Stimulated activated CD8-positive, alpha-beta memory T cell treated with anti-CD3 and anti-CD28 coated beads, Interleukin-15, amount 100 ng/mL, for 24 hours (primary cell): ENCODE data around the gene SRPK2.

Source experiments
- DNase-seq: peaks from one replicate; pipeline ENCODE4 v3.0.0-alpha.2; 2020; ENCODE audit warnings: low read depth

SRPK2 gene

DNA sequence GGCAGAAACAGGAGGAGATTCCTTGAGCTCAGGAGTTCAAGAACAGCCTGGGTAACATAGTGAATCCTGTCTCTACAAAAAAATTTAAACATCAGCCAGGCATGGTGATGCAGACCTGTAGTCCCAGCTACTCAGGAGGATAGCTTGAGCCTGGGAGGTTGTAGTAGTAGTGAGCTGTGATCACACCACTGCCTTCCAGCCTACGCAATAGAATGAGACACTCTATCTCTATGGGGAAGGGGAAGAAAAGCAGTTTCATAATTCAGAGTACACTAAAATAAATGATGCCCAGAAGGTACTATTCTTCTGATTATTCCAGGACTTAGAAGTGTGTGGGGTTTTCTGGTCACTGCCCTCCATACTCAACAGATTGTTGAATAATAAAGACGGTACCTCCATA, 197.4 kb downstream of the SRPK2 start:
- DNase-seq = no peak

DNA sequence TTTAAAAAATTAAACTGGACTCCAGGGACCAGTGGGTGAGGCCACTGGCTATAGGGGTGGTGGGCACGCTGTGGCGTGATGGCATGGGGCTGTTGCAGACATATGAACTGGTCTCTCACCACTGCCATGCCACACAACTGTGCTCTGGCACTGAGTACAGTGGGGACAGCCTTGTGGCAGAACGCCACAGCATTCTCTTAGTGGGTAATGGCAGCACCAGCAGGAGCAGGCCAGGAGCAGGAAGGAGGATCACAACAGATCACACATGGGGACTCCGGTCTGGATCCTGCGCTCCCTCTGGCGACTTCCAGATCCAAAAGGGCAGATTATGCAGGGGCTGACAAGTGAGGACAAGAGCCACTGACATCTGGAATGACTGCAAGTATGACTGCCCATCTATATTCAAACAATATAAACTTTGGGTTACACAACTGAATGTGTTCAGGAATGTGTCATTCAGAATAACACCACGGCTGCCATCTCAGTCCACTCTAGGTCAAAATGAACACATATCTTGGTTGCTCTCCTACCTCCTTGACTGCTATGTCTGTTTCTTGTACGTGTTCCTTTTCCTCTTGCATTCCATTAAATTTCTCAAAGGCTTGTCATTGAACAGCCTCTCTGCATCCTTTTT, 198.7 kb downstream of the SRPK2 start:
- DNase-seq = no peak

- no peak for DNase-seq
These were observed 200.5 kb downstream of the SRPK2 start for GRCh38 chr7:105188201-105188600.

DNA sequence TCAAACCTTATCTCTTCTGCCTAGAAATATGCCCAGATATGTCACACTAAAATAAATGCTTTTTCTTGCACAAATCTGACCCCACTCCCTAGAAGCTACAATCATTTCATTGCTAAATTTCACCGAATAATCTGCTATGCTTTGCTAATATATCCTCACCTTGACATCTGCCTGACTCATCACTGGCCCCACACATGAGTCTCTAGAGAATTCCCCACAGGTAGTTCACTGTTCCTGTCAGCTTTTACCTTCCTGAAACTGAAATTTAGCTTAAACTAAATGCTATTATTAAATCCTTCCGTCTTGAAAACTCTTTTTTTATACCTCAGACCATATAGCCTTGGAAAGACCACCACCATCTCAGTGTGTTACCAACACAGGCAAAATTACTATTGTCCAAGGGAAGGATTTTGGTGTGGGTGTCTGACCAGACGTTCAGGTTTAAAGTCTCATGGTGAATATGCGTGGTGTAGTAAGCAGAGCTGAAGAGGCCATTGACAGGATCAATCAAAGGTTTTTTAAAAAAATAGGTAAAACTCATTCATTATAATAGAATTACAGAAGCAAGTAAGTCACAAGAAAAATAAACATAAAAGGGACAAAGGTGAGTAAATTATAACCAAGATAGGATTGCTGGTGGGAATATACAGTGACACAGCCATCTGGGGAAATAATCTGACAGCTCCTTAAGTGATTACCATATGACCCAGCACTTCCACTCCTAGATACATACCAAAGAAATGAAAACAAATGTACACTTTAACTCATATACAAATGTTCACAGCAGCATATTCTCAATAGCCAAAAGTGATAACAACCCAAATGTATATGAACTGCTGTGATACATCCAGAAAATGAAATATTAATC, 201.2 kb downstream of the SRPK2 start:
- DNase-seq = no peak

DNA sequence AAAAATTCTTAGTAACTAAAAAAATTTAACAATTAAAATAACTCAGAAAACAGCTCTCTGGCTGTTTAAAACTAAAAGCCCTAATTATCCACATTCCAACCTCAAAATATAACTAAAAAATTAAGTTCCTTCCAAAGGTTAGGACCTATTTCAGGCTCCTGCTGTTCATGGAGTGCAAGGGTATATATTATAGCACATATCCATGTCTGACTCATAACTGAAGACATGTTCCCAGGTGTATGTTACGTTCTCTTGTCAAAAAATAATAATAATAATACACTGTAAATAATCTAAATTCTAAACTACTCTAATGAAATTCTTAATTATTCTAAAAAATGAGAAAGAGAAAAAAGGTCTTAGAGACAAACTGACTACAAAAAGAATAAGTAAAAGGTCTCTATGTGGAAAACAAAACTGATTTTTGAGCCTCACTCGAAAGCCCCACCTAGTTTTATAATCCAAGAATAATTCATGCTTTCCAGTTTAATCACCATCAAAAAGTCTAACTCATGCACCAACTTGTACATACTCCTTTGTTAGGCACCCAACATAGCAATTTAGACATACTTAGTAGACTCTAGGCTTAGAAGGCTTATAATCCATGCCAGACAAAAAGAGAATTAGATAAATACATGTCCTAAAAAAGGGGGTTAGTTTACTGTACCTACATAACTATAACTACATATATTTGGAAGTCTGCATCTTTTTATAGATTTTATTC, 203.3 kb downstream of the SRPK2 start:
- no peak for DNase-seq

DNA sequence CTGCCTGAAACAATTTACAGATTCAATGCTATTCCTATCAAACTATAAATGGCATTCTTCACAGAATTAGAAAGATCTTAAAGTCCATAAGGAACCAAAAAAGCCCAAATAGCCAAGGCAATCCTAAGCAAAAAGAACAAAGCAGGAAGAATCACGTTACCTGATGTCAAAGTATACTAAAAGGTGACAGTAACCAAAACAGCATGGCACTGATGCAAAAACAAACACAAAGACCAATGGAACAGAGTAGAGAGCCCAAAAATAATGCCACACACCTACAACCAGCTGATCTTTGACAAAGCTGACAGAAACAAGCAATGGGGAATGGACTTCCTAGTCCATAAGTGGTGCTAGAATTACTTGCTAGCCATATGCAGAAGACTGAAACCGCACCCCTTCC, 208.7 kb downstream of the SRPK2 start:
- no peak for DNase-seq

GRCh38 chr7:105178928-105179541, 209.7 kb downstream of the SRPK2 start:
- DNase-seq = no peak

DNA sequence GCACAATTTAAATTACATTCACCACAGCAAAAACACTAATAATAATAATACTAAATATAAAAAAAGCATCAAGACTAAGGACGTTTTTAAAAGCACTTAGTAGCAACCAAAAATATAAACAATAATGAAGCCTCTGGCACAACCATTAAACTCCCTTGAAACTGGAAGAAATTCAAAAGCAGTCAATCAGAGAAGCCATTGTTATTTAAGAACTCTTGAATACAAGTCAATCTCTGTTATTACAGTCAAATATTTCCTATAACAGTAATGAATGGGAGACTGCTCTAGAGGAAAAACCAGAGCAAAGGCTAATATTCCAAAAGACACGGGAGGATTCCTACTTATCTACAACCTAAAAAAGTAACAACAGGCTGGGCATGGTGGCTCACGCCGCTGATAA, 210.5 kb downstream of the SRPK2 start:
- DNase-seq = no peak

DNA sequence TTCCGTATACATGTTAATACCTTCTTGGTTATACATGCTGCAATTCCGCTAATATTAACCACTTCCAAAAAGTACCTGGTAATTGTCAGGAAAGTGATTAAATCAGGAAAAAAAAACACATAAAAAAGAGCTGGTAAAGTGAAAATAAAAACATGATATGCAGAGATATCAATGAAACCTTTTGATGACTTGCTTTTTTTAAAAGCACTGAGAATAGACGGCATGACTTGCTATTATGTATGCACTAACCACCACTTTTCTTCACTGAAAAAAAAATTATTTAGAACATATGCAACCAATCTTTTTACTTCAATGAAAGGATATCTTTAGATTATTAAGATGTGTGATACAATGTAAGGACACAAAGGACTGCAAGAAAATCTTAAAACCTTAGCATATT, 211.7 kb downstream of the SRPK2 start:
- no peak for DNase-seq

DNA sequence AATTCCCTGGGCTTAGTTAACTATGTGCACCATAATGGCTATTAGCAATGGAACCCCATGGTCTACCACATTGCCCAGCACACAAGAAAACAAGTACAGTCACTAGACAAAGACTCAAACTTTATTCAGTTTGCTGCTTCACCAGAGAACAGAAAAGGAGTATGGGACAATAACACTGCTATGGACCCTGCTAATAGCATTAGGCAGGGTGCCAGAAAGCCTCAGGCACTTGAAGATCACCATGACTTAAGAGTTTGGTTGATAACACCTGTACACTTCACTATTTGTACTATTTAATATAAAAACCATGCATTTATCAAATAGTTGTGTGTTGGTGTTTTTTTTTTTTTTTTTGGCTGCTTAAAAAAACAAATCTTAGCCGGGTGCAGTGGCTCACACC, 215.1 kb downstream of the SRPK2 start:
- no peak for DNase-seq

GRCh38 chr7:105164751-105165150, 224.0 kb downstream of the SRPK2 start:
- no peak for DNase-seq

GRCh38 chr7:105163718-105164117, 225.0 kb downstream of the SRPK2 start:
- DNase-seq = no peak

DNA sequence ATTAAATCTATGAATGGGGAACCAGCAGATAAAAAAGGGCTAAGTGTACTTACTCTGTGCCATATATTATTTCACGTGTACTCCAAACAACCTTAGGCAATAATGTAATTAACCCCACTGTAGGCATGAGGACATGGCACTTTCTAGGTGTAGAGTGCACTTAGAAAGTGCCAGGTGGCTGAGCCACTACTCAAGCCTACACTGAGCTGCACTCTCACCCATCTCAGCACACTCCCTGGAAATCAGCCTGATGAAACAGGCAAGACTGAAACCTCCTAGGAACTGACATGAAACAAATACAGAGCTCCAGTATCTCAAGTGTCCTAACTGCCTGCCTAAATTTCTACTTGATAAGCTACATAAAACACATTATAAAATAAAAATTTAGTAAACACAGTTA, 227.4 kb downstream of the SRPK2 start:
- DNase-seq = no peak

DNA sequence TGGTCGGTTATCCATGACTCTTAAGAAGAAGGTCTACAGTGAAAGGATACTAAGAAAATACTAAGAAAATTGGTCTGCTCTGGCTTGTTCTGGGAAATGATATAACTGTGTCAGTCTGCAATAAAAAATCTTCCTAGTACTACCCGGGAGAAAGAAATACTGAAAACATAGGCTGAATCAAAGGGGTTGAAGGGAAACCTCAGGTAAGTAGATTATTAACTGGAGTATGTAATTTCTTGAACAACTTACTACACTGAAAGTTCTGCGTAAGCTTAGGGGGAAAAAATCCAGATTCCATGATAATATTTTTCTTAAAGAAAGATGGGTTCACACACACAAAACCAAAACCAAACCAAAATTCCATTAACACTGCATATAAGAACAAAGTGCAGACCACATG, 231.4 kb downstream of the SRPK2 start:
- DNase-seq = no peak

DNA sequence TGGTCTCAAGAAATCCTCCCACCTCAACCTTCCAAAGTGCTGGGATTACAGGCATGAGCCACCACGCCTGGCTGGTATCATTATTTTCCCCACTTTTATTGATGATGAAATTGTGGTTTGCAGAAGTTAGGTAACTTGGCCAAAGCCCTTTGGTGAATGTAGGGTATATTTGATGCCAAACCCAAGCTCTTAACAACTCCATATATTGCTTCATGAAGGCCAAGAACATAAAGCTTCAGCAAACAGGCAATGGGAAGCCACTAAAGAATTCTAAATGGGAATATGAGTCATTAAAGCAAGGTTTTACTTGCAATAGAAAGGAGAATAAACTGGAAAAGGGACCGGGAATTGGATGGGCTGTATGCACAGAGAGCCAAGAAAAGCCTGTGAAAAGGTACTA, 232.0 kb downstream of the SRPK2 start:
- no peak for DNase-seq

- DNase-seq = no peak
These were observed 234.6 kb downstream of the SRPK2 start for GRCh38 chr7:105154084-105154483.

- DNase-seq = no peak
These were observed 235.2 kb downstream of the SRPK2 start for GRCh38 chr7:105153531-105153930.

DNA sequence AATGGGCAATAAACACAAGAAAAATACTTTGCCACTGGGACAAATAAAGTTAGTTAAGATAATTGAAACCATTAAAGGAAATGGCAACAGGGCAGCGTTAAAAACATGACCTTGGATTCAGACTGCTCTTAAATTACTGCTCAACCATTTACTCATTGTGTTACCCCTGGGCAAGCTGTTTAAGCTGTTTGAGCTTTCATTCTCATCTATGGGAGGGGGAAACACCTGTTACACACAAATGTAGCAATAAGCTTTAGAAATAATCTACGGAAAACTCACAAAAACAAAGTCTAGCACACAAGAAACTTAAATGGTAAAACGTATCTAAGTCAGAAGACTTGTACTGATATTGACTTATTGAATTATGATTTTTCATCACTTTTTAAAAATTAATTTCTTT, 237.6 kb downstream of the SRPK2 start:
- DNase-seq = no peak

DNA sequence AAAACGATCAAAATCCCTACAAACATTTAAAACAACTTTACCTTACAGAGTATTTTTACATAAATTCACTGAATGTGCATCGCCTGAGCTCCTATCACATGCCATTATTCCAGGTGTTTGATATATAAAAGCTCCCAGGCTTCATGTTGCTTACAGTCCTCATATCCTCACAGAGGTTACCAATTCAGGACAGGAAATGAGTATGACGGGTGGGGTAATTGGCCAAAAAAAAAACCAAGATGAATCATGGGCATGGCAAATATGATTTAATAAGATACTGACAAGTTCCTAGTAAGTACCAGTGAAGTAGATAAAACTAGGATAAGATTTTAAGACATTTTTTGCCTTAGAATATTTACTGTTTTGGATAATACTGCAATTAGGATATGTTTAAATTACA, 238.9 kb downstream of the SRPK2 start:
- DNase-seq = no peak

- DNase-seq = no peak
These were observed 247.7 kb downstream of the SRPK2 start for GRCh38 chr7:105141068-105141467.

- DNase-seq = no peak
These were observed 249.3 kb downstream of the SRPK2 start for GRCh38 chr7:105139381-105139780.

DNA sequence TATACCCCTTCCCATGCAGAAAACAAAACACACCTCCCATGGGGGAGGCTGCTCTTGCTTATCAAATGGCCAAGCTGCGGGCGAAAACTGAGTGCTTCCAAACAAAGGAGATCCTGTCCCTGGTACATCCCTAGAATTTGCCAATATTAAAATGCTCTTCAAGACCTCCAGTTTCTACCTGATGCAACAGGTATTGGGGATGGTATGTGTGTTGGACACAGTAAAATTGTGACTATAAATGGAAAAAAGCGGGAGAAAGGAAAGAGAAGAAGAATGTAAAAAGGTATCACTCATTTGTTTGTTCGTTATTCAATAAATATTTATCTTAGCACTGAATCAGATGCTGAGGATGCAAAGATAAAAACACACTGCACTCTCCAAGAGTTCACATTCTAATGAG, 250.8 kb downstream of the SRPK2 start:
- no peak for DNase-seq

- no peak for DNase-seq
These were observed 252.5 kb downstream of the SRPK2 start for GRCh38 chr7:105136221-105136620.
